Neural crest cell (in vitro differentiated cells): ENCODE results near the gene TAS1R3. TPM values are rescaled to one million over a fixed set of nuclear protein-coding genes. Genes with fewer than 3 reads are reported as not detected.

Source experiments
- DNase-seq: peaks from one replicate; pipeline ENCODE4 v3.0.0; 2021; ENCODE audit warnings: low read depth, mixed read lengths, low spot score
- H3K27ac Mint-ChIP-seq: one replicate; pipeline ENCODE4 v1.8.0; 2021; ENCODE audit warnings: mild to moderate bottlenecking, mixed read lengths; ENCODE audit not compliant: unreplicated experiment
- H3K27me3 Mint-ChIP-seq: 2 replicates; pipeline ENCODE4 v1.8.0; 2021; ENCODE audit warnings: low read depth, mild to moderate bottlenecking, mixed read lengths
- H3K36me3 Mint-ChIP-seq: 2 replicates; pipeline ENCODE4 v1.8.0; 2021; ENCODE audit warnings: low read depth, mild to moderate bottlenecking, mixed read lengths
- H3K4me1 Mint-ChIP-seq: 2 replicates; pipeline ENCODE4 v1.8.0; 2021; ENCODE audit warnings: mixed read lengths
- H3K4me3 Mint-ChIP-seq: one replicate; pipeline ENCODE4 v1.8.0; 2021; ENCODE audit warnings: mild to moderate bottlenecking, mixed read lengths
- H3K9me3 Mint-ChIP-seq: 2 replicates; pipeline ENCODE4 v1.8.0; 2021; ENCODE audit warnings: mixed read lengths
- total RNA-seq: library from RNA; stranded (reverse); gene quantifications from 2 replicates; pipeline ENCODE4 v1.2.1, GENCODE V29; 2021
- TF ChIP-seq, protein P1 (sequence below): fragments of 200-600 bp; sonication (generic); conservative IDR thresholded peaks from 2 replicates; pipeline ENCODE4 v1.5.0; 2021; ENCODE audit warnings: antibody characterized with exemption, mild to moderate bottlenecking

Gene TAS1R3
- total RNA-seq, 1 donor from 2014 or later = 0.68 TPM

DNA sequence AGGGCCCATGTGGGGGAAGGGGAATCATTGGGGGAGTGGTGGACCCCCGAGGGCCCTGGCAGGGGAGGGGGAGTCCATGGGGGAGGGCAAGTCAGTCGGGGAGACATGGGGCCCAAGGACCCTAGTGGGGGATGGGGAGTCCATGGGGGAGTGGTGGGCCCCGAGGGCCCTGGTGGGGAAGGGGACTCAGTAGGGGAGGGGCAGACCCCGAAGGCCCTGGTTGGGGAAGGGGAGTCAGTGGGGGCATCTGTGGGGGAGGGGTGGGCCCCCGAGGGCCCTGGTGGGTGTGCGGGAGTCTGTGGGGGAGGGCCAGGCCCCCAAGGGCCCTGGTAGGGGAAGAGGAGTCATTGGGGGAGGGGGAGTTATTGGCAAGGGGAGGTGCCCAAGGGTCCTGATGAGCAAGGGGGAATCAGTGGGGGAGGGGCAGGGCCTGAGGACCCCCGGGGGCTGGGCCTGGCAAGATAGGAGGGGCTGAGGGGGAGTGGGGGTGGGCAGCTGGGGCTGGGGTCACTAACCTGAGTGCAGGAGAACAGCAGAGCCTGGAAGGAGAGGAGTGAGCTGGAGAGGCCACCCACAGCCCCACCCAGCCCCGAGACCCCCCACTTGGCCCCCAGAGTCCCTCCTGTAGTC is 25.2 kb downstream of the TAS1R3 start:
- Mint-ChIP-seq H3K27ac (no peak overlapping the region), H3K36me3 (no peaks in the 10 kb centered on the region), H3K27me3 (peaks cover 45% of the 10 kb centered on the region), H3K9me3 (no peaks in the 10 kb centered on the region), H3K4me1 (peaks cover 38% of the 10 kb centered on the region), H3K4me3 (no peak overlapping the region)
- TF ChIP-seq, protein P1, sequence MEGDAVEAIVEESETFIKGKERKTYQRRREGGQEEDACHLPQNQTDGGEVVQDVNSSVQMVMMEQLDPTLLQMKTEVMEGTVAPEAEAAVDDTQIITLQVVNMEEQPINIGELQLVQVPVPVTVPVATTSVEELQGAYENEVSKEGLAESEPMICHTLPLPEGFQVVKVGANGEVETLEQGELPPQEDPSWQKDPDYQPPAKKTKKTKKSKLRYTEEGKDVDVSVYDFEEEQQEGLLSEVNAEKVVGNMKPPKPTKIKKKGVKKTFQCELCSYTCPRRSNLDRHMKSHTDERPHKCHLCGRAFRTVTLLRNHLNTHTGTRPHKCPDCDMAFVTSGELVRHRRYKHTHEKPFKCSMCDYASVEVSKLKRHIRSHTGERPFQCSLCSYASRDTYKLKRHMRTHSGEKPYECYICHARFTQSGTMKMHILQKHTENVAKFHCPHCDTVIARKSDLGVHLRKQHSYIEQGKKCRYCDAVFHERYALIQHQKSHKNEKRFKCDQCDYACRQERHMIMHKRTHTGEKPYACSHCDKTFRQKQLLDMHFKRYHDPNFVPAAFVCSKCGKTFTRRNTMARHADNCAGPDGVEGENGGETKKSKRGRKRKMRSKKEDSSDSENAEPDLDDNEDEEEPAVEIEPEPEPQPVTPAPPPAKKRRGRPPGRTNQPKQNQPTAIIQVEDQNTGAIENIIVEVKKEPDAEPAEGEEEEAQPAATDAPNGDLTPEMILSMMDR = no peak
- DNase-seq = no peak

DNA sequence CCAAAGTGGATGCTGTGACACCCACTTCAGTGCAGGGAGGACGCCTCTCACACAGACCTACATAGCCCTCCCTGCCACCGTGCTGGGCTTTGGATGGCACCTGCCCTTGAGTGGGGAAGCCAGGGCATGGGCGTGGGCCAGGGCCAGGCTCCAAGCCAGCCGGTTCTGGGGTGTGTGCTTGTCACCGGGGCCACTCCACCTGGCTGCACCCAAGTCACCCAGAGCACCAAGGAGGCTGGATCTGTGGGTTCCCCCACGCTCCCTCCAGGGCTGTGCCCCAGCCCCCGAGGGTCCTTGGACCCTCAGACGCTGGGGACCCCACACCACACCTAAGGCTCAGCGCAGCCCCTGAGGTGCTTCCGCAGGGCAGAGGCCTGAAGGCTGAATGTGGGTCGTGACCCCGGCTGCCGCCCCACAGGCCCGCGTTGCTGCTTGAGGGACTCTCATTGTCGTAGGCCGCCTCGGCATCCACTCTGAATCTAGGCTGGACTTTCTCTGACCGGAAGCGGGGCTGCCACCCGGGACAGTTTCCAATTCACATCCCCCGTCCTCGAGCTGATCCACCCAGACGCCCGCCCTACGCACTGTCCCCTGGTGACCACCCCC is 25.8 kb downstream of the TAS1R3 start:
- TF ChIP-seq, protein P1 = no peak
- peak overlapping the region; percentile 78 for H3K4me3 Mint-ChIP-seq
- peaks cover 45% of the 10 kb centered on the region for H3K27me3 Mint-ChIP-seq
- no peak for DNase-seq
- H3K27ac Mint-ChIP-seq = no peak overlapping the region
- peaks cover 40% of the 10 kb centered on the region for H3K4me1 Mint-ChIP-seq
- H3K9me3 Mint-ChIP-seq = no peaks in the 10 kb centered on the region
- H3K36me3 Mint-ChIP-seq = no peaks in the 10 kb centered on the region

DNA sequence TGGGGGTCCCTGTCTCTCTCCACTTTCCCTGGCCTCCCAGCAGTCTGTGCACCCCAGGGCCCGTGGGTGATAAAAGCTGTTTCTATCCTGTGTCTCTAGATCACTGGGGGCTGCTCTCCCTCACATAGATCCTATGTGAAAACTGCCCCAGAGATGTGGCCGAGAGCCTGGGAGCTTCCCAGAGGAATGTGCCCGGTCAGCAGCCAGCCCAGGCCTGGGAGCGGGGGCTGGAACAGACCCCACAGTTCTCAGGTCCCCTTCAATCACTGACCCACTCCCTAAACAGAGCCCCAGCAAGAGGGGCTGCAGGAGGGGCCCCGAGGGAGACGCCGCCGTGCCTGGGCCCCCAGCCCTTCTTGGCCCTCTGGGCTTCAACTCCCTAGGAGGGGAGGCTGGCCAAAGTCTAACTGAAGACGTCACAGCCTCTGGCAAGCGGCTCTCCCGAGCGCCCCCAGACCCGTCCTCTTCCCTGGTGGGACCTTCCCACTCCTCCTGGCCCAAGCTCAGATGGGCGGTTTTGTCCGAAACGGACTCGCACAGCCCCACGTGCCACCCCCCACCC is 26.9 kb downstream of the TAS1R3 start:
- Mint-ChIP-seq H3K4me1 (peaks cover 37% of the 10 kb centered on the region), H3K27ac (peak overlapping the region; percentile 50), H3K27me3 (peaks cover 38% of the 10 kb centered on the region), H3K4me3 (peak overlapping the region; percentile 78), H3K36me3 (no peaks in the 10 kb centered on the region), H3K9me3 (no peaks in the 10 kb centered on the region)
- no peak for DNase-seq
- TF ChIP-seq, protein P1 = no peak

DNA sequence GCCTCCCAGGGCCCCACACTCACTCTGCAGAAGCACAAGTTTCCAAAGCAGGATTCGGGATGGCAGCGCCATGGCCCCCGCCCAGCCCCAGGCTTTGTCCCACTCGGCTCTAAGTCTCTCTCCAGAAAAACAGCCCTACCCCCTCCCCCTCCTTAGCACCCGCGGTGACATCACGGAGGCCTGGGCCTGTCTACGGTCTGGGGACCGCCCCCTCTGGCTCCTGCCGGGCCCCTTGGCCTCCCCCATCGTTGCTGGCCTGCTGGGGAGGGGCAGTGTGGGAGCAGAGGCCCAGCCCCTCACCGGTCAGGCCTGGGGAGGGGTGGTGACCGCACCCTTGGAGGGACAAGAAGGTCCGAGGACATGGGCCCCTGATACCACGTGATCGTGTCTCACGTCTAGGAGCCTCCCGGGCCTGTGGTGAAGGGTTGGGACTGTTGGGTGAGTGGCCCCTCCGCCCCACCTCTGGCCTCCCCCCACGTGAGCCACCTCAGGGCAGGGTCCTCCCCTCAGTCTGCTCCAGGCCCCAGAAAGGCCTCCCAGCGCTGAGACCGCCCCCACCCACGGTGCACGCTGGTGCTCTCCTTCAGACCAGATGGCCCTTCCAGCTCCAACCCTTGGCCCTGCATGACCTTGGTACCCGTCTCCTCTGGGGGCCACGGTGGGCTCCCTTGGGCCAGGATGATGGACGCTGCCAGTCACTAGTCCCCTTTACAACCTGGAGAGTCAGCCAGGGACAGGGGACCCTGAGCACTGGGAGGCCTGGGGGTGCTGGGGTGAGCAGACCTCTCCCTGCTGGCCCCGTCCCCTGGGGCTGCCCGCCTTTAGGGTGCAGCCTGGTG is 27.6 kb downstream of the TAS1R3 start, which contains the start of gene MXRA8:
Gene MXRA8, minus strand, starts transcription at position 123 of the 839 bp plus-strand sequence. Its CDS starts 51 bp downstream, at position 72.
- DNase-seq = no peak
- TF ChIP-seq, protein P1 = no peak
- peak within 1 kb of the TSS; percentile 78 for H3K4me3 Mint-ChIP-seq
- H3K36me3 Mint-ChIP-seq = no peaks in the 10 kb centered on the region
- H3K27me3 Mint-ChIP-seq = peaks cover 31% of the 10 kb centered on the region
- H3K9me3 Mint-ChIP-seq = no peaks in the 10 kb centered on the region
- peaks cover 37% of the 10 kb centered on the region for H3K4me1 Mint-ChIP-seq
- peak within 1 kb of the TSS; percentile 50 for H3K27ac Mint-ChIP-seq

DNA sequence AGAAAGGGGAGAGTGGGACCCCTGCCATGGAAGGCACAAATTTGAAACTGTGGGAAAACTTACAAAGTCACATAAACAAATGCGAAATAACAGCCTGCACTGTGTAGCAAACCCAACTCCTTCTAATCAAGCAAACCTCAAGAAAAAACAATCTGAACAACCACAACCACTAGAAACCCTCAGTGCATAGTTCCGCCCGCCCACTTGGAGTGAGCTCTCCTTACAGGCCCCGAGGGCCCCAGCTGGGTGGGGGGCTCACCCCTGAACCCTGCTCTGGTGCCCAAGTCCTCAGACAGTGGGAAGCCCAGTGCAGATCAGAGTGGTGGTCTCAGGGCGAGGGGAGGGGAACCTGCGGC is 28.2 kb downstream of the TAS1R3 start:
- H3K36me3 Mint-ChIP-seq = no peaks in the 10 kb centered on the region
- H3K4me3 Mint-ChIP-seq = peak overlapping the region; percentile 72
- no peaks in the 10 kb centered on the region for H3K9me3 Mint-ChIP-seq
- peaks cover 25% of the 10 kb centered on the region for H3K27me3 Mint-ChIP-seq
- TF ChIP-seq, protein P1 = no peak
- no peak overlapping the region for H3K27ac Mint-ChIP-seq
- H3K4me1 Mint-ChIP-seq = peaks cover 37% of the 10 kb centered on the region
- no peak for DNase-seq
